GDM1 (cell line): ENCODE data around the gene CCDC88B.

Experiments used
- DNase-seq: peaks from one replicate; lab custom pipeline; 2025; lab: John Stamatoyannopoulos, UW

CCDC88B gene

DNA sequence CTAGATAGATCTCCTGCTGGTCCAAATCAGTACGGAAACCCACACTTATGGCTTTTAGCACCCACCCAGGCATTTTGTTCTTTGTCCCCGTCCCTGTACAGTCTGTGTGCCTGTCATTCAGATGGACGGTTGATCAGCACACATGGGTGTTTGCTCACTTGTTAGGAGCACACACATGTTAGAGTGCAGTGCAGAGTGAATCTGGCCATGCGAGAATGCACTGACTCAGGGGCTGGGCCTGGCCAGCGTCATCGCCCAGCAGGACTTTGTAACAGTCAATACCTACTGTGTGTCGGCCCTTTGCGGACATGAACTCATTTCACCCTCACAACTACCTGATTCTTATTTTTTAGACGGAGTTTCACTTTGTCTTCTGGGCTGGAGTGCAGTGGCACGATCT lies 22.3 kb downstream of the CCDC88B start:
- no peak for DNase-seq

DNA sequence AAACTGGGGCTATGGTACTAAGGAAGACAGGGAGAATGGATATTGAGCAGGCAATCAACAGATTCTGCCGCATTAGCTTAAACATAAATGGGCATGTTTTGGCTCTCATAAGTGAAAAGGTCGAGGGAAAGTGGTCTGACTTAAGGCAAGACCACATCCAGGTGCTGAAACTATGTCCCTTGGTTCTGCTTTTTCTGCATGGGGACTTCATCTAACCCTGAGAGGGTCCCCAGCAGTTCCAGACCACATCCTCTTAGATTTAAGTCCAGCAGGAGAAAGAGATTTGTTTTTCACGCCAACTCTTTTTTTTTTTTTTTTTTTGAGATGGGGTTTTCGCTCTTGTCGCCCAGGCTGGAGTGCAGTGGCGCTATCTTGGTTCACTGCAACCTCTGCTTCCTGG lies 24.4 kb downstream of the CCDC88B start:
- no peak for DNase-seq

DNA sequence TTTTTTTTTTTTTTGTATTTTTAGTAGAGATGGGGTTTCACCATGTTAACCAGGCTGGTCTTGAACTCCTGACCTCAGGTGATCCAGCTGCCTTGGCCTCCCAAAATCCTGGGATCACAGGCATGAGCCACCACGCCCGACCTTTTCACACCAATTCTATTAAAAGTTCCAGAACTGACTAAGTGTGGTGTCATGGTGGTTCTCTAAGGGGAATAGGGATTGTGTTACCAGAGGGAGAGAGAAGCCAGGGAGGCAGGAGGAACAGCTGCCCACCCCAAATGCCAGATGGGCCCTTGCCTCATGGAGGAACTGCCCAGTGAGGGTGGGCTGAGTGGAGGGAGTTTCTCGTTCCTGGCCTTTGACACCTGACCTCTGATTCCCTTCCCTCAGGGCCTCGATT lies 24.9 kb downstream of the CCDC88B start:
- no peak for DNase-seq

DNA sequence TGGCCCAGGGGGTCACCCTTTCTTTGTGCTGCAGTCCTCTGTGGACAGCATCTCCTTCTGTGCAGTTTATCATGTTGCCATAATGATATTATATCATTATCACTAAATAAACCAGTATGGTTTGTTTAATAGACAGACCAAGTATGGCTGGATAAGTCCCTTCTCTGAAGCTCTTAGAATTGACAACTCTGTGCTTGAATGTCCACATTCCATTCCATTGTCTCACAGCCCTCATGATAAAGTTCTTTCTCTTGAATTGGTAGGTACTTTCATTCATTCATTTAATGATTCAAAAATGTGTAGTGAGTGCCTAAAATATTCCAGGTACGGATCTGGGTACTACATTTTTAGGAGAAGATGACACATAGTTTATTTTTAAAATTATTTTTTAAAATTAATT lies 26.7 kb downstream of the CCDC88B start:
- no peak for DNase-seq

DNA sequence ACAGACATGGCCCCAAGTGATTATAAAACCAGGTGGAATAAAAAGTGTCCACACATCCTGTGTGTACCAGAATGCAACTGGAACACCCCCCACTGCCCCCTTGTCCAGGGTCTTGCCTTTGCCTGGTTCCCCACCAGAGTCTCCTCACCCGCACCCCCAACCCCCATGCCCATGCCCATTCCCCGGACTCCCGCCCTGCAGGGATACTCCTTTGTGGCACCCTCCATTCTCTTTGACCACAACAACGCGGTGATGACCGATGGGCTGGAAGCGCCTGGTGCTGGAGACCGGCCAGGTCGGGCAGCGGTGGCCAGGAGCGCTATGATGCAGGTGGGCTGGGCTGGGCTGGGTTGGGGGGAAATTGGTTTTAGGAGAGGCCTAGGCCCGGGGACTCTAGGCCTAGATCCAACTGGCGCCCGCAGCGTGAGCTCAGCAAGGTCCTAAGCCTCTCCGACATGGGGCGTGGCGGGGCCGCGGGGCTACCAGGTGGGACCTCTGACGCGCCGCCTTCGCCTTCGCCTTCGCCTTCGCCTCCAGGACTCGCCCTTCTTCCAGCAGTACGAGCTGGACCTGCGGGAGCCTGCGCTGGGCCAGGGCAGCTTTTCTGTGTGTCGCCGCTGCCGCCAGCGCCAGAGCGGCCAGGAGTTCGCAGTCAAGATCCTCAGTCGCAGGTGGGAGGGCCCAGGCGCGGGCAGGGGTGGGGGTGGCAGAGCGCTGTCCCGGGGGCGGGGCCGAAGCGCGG lies 28.1 kb downstream of the CCDC88B start:
- DNase-seq: no peak

DNA sequence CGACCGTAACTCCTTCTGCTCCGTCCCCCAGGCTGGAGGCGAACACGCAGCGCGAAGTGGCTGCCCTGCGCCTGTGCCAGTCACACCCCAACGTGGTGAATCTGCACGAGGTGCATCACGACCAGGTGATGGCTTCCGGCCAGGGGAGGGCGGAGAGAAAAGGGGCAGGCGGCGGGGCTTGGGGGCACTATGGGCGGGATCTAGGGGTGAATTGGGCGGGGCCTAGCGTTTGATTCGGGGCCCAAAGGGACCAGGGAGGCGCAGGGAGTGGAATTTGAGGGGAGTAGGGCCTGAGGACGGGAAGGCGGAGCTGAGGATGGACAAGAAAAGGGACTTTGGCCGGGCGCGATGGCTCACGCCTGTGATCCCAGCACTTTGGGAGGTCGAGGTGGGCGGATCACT lies 28.7 kb downstream of the CCDC88B start:
- DNase-seq: no peak

DNA sequence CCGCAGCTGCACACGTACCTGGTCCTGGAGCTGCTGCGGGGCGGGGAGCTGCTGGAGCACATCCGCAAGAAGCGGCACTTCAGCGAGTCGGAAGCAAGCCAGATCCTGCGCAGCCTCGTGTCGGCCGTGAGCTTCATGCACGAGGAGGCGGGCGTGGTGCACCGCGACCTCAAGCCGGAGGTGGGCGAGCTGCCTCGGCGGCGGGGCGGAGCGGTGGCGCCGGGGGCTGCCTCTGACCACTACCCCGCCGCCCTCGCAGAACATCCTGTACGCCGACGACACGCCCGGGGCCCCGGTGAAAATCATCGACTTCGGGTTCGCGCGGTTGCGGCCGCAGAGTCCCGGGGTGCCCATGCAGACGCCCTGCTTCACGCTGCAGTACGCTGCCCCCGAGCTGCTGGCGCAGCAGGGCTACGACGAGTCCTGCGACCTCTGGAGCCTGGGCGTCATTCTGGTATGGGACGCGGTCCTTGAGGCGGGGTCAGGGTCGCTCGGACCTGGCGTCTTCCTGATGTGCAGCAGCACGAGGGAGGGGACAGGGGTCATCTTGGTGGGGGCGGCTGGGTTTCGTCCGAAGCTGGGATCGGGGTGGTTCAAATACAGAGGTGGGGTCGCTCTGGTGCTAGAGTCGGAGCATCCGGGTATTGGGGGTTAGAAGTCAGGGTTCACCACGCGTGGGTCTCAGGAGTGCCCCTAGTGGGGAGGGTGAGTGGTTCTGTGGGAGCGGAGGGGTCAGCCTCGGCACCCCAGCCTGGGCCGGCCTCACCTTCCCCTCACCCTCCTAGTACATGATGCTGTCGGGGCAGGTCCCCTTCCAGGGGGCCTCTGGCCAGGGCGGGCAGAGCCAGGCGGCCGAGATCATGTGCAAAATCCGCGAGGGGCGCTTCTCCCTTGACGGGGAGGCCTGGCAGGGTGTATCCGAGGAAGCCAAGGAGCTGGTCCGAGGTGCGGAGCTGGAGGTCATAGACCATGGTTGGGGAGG lies 29.7 kb downstream of the CCDC88B start:
- DNase-seq: no peak

DNA sequence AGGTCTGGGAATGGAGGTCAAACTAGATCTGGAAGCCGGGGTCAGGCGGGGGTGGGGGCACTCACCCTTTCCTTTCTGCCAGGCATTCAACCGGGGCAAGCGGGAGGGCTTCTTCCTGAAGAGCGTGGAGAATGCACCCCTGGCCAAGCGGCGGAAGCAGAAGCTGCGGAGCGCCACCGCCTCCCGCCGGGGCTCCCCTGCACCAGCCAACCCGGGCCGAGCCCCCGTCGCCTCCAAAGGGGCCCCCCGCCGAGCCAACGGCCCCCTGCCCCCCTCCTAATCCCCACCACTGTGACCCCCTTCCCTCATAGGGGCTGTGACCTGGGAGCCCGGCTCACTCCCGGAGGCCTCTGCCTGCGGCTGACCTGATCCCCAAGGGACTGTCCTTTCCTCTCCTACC lies 31.2 kb downstream of the CCDC88B start:
- no peak for DNase-seq

DNA sequence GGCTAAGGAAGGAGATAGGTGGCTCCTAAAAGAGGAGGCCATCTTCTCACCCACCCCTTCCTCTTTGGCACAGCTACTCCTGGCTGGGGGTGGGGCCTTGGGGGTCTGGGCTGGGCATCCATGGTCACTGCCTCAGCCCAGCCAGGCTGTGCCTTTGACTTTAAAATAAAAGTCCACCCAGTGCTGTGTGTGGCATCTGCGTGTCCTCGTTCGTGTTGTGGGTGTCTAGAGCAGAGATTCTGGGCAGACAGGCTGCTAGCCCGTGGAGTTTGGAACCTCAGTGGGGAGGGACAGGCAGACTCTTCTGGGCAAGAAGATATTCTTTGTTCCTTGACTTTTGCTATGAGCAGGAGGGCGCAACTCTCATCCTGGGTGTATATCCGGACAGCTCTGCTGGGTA lies 32.0 kb downstream of the CCDC88B start:
- no peak for DNase-seq

DNA sequence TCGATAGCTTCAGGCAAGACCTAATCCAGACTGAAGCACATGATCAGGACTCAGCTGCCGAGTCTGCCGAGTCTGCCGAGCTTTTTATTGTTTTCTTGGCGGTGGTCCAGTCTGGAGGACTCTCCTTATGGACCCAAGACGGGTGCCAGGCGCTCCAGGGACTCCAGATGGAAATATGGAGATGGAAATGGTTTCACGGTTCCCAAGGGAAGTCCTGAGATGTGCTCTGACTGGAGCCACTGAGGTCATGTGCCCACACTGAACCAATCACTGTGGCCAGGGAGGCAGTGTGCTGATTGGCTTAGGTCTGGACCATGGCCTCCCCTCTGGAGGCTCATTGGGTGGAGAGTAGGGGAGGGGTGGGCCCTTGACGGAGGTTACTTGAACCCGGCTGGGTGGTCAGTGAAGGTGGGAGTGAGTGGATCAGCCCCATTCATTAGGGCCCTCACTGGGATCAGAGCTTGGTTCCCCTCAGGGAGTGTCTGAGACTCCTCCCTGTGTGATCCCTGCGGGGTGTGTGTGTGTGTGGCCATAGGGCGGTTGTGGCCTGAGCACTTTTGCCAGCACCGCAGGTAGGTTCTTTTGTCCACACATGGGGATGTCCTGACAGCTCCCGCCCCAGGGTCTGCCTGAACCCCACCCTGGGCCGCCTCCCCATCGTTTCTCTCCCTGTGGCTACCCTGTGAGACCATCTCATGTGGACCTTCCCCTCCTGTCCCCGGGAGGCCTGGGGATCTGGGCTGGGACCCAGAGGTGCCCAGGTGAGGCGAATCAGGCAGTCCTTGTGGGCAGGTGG lies 33.0 kb downstream of the CCDC88B start:
- DNase-seq: no peak

DNA sequence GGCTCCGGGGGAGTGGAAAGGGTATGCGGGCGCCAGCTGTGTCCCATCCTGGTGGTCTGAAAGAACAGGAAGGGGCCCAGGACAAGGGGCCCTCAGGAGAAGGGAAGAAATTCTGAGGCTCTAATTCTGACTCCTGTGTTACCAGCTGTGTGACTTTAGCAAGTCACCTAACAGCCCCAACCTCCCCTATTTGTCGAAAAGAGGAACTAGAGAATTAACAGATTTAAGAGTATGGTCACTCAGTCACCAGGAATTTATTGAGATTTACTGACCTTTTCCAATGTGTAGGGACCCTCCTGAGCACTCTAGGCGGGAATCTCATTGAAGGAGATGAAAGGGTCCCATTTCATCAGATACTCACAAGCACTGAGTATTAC lies 33.6 kb downstream of the CCDC88B start:
- no peak for DNase-seq

DNA sequence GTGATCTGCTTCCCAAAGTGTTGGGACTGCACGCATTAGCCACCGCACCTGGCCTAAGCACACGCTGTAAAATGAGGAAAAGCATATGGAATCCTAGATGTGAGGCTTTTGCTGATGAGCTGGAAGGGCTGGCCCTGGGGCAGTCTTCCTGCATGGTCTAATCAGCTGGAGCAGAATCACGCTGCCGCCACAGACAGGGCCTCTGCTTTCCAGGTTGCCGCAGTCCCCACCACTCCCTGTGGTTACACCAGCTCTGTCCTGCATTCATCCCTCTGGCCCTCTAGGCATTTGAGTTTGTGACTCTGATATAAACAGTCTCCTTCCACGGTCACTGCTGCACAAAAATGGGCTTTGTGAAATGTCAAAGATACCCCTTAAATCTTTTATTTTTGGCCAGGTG lies 36.1 kb downstream of the CCDC88B start:
- no peak for DNase-seq

DNA sequence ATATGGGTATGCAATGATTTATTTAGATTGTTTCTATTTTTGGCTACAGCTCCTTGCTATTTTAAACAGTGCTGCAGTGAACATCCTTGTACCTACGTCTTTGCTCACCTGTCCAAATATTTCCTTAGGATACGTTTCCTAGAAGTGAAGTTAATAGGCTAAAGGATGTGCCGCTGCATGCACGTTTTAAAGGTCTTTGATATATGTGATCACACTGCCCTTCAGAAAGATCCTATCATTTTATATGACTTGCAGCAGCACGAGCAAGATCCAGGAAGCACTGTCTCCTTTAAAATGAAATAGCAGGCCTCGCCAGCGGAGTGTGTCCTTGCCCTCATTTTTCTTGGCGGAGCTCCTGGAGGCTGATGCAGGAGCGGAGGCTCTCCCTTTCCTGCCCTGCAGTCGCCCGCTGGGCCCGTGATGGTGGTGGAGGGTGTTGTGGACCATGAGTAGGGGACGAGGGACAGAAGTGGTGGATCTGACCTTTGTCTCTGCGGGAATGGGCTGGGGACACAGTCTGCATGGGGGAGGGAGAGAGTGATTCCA lies 38.4 kb downstream of the CCDC88B start:
- no peak for DNase-seq

DNA sequence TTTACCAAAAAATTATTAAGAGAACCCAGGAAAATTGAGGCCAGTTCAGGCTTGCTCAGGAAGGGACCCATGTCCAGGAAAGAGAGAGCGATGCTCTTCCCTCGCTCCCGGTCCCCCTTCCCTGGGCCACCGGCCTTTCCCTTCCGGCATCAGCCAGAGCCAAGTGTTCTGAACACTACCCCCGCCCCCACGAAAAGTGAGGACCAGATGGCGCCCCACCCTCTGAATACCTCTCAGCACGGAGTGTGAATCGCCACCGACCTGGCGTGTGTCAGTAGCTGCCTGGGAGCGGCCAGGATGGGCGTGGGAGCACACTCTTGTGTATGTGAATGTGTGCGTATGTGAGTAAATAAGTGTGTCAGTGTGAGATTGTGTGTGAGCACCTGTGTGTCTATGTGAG lies 39.2 kb downstream of the CCDC88B start:
- no peak for DNase-seq

DNA sequence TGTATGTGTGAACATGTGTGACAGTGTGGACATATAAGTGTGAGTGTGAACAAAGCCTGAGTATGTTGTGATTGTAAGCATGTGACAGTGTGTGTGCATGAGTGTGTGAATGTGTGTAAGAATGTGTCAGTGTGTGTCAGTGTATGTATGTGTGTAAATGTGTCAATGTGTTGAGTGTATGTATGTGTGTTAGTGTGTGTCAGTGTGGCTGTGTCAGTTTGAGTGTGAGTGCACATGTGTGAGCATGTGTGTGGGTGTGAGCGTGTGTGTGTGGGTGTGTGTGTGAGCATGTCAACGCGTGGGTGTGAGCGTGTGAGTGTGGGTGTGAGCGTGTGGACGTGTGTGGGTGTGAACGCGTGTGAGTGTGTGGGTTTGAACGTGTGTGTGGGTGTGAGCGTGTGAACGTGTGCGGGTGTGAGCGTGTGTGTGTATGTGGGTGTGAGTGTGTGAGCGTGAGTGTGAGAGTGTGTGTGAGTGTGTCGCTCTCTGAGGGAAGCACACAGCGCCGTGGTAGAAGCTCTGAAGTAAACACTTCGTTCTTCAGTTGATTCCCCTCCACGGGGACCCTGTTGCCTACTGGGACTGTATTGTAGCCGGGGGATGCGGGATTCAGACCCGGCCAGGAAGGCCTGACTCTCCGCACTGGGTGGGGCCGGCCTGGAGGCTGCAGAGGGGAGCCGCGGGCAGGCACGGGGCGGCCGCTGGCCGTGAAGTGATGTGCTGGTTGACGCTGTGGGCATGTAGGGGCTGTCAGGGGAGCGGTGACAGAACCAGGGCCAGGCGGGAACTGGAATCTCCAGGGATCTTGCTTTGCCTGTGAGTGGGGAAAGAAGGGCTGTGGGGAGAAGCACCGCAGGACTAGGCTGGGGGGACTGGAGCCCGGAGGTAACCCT lies 40.1 kb downstream of the CCDC88B start:
- no peak for DNase-seq

DNA sequence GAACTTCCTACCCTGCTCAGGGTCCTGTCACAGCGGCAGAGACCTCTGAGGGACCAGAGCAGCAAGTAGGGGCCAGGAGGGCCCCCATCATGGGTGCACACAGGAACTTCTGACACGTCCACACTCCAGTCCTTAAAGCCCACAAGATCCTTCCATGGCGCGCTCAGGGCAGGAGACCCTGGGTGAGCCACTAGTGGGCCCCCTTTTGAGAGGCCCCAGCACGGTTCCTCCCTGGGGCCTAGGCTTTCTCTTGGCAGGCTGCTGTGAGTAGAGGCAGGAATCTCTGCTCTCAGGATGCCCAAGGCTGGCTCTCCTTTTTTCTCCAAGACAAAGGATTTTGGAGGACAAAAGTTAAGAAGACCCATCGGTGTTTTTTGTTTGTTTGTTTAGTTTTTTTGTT lies 41.3 kb downstream of the CCDC88B start:
- no peak for DNase-seq

DNA sequence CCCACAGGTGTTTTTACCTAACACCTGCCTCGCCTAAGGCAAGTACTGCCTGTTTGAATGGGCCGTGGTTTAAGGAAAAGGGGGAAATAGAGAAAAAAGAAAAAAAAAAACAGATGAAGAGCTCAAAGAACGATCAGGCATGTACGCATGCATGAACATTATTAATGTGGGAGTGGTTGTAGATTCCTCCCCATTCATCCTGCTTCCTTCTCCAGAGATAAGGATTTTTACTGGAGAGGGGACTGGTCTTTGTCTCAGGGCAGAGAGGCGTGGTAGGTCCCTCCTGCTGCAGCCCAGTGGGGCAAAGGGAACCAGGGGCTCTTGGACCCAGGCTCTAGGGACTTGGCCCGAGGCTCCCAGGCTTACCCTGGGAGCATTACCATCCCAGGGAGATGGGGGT lies 42.0 kb downstream of the CCDC88B start:
- no peak for DNase-seq

DNA sequence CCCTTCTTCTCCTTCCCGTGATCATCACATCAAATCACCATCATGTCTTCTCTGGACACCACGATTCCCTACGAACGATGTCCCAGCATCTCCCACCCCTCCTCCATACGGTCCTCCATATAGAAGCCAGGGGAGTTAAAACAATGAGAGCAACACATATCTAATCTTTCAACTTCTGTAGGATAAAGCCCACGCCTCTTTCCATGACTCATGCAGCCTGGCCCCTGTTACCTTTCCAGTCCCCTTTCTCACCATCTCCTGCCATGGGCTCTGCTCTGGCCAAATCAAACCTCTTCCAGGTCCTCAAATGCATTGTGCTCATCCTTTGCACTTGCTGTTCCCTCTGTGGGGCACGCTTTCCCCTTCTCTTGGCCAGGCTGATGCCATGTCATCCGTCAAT lies 42.6 kb downstream of the CCDC88B start:
- no peak for DNase-seq

DNA sequence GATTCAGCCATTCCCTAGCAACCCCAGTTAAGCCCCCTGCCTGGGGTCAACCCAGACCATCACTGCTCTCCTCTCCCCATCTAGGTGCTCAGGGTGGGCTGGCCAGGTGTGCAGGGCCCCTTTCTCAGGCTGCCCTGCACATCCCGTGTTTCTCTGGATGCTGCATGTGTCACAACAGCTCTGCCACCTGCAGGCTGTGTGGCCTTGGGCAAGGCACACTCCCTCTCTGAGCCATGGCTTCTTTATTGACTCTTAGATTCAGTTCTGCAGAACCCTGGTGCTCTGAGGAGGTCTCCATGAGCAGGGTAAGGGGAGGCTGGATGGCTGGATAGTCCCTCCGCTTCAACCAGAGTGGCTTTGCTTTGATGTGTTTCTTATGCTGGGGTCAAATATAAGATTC lies 43.6 kb downstream of the CCDC88B start:
- DNase-seq: no peak

DNA sequence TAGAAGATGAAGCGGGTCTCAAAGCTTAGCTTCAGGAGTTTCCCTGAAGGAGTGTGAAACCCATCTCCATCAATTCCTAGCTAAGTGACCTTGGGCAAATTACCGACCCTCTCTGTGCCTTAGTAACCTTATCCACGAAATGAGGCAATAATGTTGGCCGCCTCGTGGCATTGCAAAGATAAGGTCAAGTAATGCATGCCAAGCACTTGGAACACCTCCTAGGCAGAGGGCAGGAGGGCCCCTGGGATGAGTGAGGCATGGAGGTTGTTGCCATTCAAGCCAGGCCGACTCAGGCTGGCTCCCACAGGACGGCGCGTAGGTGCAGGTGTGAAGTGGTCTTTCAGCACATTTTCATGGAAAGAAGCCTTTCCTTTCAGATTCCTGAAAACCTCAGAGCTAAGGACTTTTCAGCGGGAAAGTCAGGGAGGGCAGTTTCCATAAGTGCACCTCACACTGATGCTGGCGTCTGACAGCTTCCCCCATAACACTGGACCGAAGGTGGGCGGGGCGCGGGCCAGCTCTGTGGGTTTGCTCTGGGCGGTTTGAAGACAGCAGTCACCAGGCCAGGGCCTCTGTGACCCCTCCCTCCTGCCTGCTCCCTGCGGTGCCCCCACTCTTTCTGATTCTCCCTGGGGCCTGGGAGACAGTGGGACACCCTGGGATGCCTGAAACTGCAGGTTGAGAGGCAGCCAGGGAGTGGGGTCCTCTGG lies 44.2 kb downstream of the CCDC88B start:
- DNase-seq: no peak
